ENCODE results near the gene RANBP3.

GRCh38 chr19:5882421-5882968 lies 95.4 kb downstream of the RANBP3 start:
- TF ChIP-seq POLR2A (IDR thresholded peaks at IDR 0.05) (no peak), CTCF (IDR thresholded peaks at IDR 0.05) (no peak)

Measured in thyroid gland (tissue), 4 donors.